ENCODE measurements around the gene TMEM200A.

TMEM200A gene

GRCh38 chr6:130421585-130421984, 55.8 kb downstream of the TMEM200A start:
- Histone ChIP-seq H3K23ac (ENCODE audit: low read length) (no peak overlapping the region), H2BK12ac (ENCODE audit: low read length) (no peak overlapping the region), H3K27me3 (ENCODE audit: insufficient read depth, low read length) (no peaks in the 10 kb centered on the region), H3K79me2 (ENCODE audit: control insufficient read depth, insufficient read depth, low read length, poor library complexity) (no peaks in the 10 kb centered on the region), H3K14ac (ENCODE audit: low read length) (no peak overlapping the region), H3K4me2 (ENCODE audit: low read length) (no peak overlapping the region), H2AK5ac (ENCODE audit: low read length) (no peak overlapping the region), H3K4me1 (ENCODE audit: control insufficient read depth in 1 of 2, insufficient read depth in 2 of 2, low read length in 2 of 2) (no peaks in the 10 kb centered on the region), H3K4me3 (ENCODE audit: low read depth, low read length) (no peak overlapping the region), H4K12ac (ENCODE audit: low read depth, low read length) (no peak overlapping the region), H3K79me1 (ENCODE audit: low read length) (no peaks in the 10 kb centered on the region), H3K36me3 (ENCODE audit: control insufficient read depth in 1 of 2, insufficient read depth in 2 of 2, low read length in 2 of 2) (no peaks in the 10 kb centered on the region), H2BK5ac (ENCODE audit: low read depth, low read length, poor library complexity) (no peak overlapping the region), H2AFZ (ENCODE audit: insufficient read depth, low read length, poor library complexity) (no peak overlapping the region), H4K91ac (ENCODE audit: low read depth, low read length) (no peak overlapping the region), H2BK120ac (ENCODE audit: insufficient read depth, low read length, poor library complexity) (no peak overlapping the region), H3K9ac (ENCODE audit: low read length) (no peak overlapping the region), H3K9me3 (ENCODE audit: insufficient read depth, low read depth, low read length) (no peaks in the 10 kb centered on the region), H4K8ac (ENCODE audit: low read depth, low read length) (no peak overlapping the region), H3K18ac (ENCODE audit: low read length) (no peak overlapping the region), H3K27ac (ENCODE audit: low read depth, low read length) (no peak overlapping the region), H3K4ac (ENCODE audit: low read depth, low read length) (no peak overlapping the region)
- no CpG with 5 or more reads among the region's 1 CpG for WGBS (ENCODE audit: extremely low coverage, insufficient coverage, insufficient read length)
- no peak for DNase-seq

DNA sequence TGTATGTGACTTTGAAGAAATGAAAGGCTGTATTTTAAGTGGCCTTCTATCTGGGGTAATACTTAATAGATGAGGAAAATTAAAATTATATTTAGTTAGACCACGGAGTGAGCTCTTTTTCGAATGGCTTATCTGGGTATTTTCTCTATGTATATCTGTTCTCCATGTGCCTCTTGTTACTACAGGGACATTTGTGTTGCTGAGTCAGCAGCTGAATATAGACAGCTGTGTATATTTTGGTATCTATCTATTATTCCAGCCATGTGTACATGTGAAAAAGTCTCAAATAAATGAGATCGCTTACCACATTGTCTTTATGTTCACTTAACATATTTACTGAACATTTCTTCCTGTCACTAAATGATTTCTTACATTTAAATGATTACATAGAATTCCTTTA, 57.2 kb downstream of the TMEM200A start:
- no peak overlapping the region for H4K8ac ChIP-seq (ENCODE audit: low read depth, low read length)
- H3K9me3 ChIP-seq (ENCODE audit: insufficient read depth, low read depth, low read length) = no peaks in the 10 kb centered on the region
- WGBS (ENCODE audit: extremely low coverage, insufficient coverage, insufficient read length) = no CpG with 5 or more reads among the region's 3 CpGs
- H3K79me2 ChIP-seq (ENCODE audit: control insufficient read depth, insufficient read depth, low read length, poor library complexity) = no peaks in the 10 kb centered on the region
- H3K27me3 ChIP-seq (ENCODE audit: insufficient read depth, low read length) = no peaks in the 10 kb centered on the region
- no peaks in the 10 kb centered on the region for H3K4me1 ChIP-seq (ENCODE audit: control insufficient read depth in 1 of 2, insufficient read depth in 2 of 2, low read length in 2 of 2)
- H4K12ac ChIP-seq (ENCODE audit: low read depth, low read length) = no peak overlapping the region
- no peak overlapping the region for H2BK5ac ChIP-seq (ENCODE audit: low read depth, low read length, poor library complexity)
- no peak overlapping the region for H3K4me2 ChIP-seq (ENCODE audit: low read length)
- no peak overlapping the region for H3K14ac ChIP-seq (ENCODE audit: low read length)
- no peak overlapping the region for H2BK120ac ChIP-seq (ENCODE audit: insufficient read depth, low read length, poor library complexity)
- H3K4me3 ChIP-seq (ENCODE audit: low read depth, low read length) = no peak overlapping the region
- DNase-seq = no peak
- no peak overlapping the region for H4K91ac ChIP-seq (ENCODE audit: low read depth, low read length)
- H3K36me3 ChIP-seq (ENCODE audit: control insufficient read depth in 1 of 2, insufficient read depth in 2 of 2, low read length in 2 of 2) = no peaks in the 10 kb centered on the region
- no peaks in the 10 kb centered on the region for H3K79me1 ChIP-seq (ENCODE audit: low read length)
- H2AFZ ChIP-seq (ENCODE audit: insufficient read depth, low read length, poor library complexity) = no peak overlapping the region
- H3K27ac ChIP-seq (ENCODE audit: low read depth, low read length) = no peak overlapping the region
- H3K4ac ChIP-seq (ENCODE audit: low read depth, low read length) = no peak overlapping the region
- no peak overlapping the region for H2AK5ac ChIP-seq (ENCODE audit: low read length)
- no peak overlapping the region for H3K18ac ChIP-seq (ENCODE audit: low read length)
- no peak overlapping the region for H3K23ac ChIP-seq (ENCODE audit: low read length)
- H3K9ac ChIP-seq (ENCODE audit: low read length) = no peak overlapping the region
- no peak overlapping the region for H2BK12ac ChIP-seq (ENCODE audit: low read length)

- H4K91ac ChIP-seq (ENCODE audit: low read depth, low read length) = no peak overlapping the region
- no peak overlapping the region for H2BK5ac ChIP-seq (ENCODE audit: low read depth, low read length, poor library complexity)
- no peaks in the 10 kb centered on the region for H3K9me3 ChIP-seq (ENCODE audit: insufficient read depth, low read depth, low read length)
- no peak overlapping the region for H3K4me2 ChIP-seq (ENCODE audit: low read length)
- H3K14ac ChIP-seq (ENCODE audit: low read length) = no peak overlapping the region
- no peak overlapping the region for H3K4ac ChIP-seq (ENCODE audit: low read depth, low read length)
- WGBS (ENCODE audit: extremely low coverage, insufficient coverage, insufficient read length) = no CpG with 5 or more reads among the region's 2 CpGs
- H2AK5ac ChIP-seq (ENCODE audit: low read length) = no peak overlapping the region
- no peak overlapping the region for H3K4me3 ChIP-seq (ENCODE audit: low read depth, low read length)
- H4K8ac ChIP-seq (ENCODE audit: low read depth, low read length) = no peak overlapping the region
- H2BK120ac ChIP-seq (ENCODE audit: insufficient read depth, low read length, poor library complexity) = no peak overlapping the region
- H3K4me1 ChIP-seq (ENCODE audit: control insufficient read depth in 1 of 2, insufficient read depth in 2 of 2, low read length in 2 of 2) = no peaks in the 10 kb centered on the region
- H3K9ac ChIP-seq (ENCODE audit: low read length) = no peak overlapping the region
- H4K12ac ChIP-seq (ENCODE audit: low read depth, low read length) = no peak overlapping the region
- H3K79me1 ChIP-seq (ENCODE audit: low read length) = no peaks in the 10 kb centered on the region
- no peaks in the 10 kb centered on the region for H3K36me3 ChIP-seq (ENCODE audit: control insufficient read depth in 1 of 2, insufficient read depth in 2 of 2, low read length in 2 of 2)
- no peak overlapping the region for H3K23ac ChIP-seq (ENCODE audit: low read length)
- H3K79me2 ChIP-seq (ENCODE audit: control insufficient read depth, insufficient read depth, low read length, poor library complexity) = no peaks in the 10 kb centered on the region
- no peak overlapping the region for H2AFZ ChIP-seq (ENCODE audit: insufficient read depth, low read length, poor library complexity)
- H3K27ac ChIP-seq (ENCODE audit: low read depth, low read length) = no peak overlapping the region
- H3K18ac ChIP-seq (ENCODE audit: low read length) = no peak overlapping the region
- no peaks in the 10 kb centered on the region for H3K27me3 ChIP-seq (ENCODE audit: insufficient read depth, low read length)
- no peak for DNase-seq
- no peak overlapping the region for H2BK12ac ChIP-seq (ENCODE audit: low read length)
Measured at GRCh38 chr6:130424710-130425109, 58.9 kb downstream of the TMEM200A start.

DNA sequence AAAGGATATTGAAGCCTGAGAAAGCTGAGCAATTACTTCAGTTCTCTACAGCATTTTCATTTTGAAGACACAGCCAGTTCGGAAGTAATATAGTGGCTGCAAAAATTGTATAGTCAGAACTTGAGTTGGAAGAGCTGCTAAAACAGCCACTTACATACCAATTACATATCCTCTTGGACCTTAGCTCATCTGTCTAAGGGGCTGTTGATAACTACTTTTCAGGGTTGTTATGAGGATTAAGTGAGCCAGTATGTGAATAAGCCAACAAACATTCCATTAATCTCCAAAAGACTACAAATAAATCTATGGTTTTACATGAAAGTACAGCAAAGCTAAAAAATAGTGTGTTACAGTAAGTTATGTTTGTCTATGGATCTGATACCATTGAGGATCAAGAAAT, 59.7 kb downstream of the TMEM200A start:
- no peak overlapping the region for H3K9ac ChIP-seq (ENCODE audit: low read length)
- H4K12ac ChIP-seq (ENCODE audit: low read depth, low read length) = no peak overlapping the region
- no peak overlapping the region for H3K23ac ChIP-seq (ENCODE audit: low read length)
- DNase-seq = no peak
- H2BK5ac ChIP-seq (ENCODE audit: low read depth, low read length, poor library complexity) = no peak overlapping the region
- no peak overlapping the region for H3K4ac ChIP-seq (ENCODE audit: low read depth, low read length)
- no CpG with 5 or more reads among the region's 1 CpG for WGBS (ENCODE audit: extremely low coverage, insufficient coverage, insufficient read length)
- H3K9me3 ChIP-seq (ENCODE audit: insufficient read depth, low read depth, low read length) = no peaks in the 10 kb centered on the region
- no peak overlapping the region for H3K4me3 ChIP-seq (ENCODE audit: low read depth, low read length)
- no peak overlapping the region for H3K4me2 ChIP-seq (ENCODE audit: low read length)
- no peak overlapping the region for H2AK5ac ChIP-seq (ENCODE audit: low read length)
- no peak overlapping the region for H3K18ac ChIP-seq (ENCODE audit: low read length)
- H4K8ac ChIP-seq (ENCODE audit: low read depth, low read length) = no peak overlapping the region
- no peak overlapping the region for H4K91ac ChIP-seq (ENCODE audit: low read depth, low read length)
- H3K14ac ChIP-seq (ENCODE audit: low read length) = no peak overlapping the region
- H3K27me3 ChIP-seq (ENCODE audit: insufficient read depth, low read length) = no peaks in the 10 kb centered on the region
- no peaks in the 10 kb centered on the region for H3K79me2 ChIP-seq (ENCODE audit: control insufficient read depth, insufficient read depth, low read length, poor library complexity)
- H3K36me3 ChIP-seq (ENCODE audit: control insufficient read depth in 1 of 2, insufficient read depth in 2 of 2, low read length in 2 of 2) = no peaks in the 10 kb centered on the region
- H2BK120ac ChIP-seq (ENCODE audit: insufficient read depth, low read length, poor library complexity) = no peak overlapping the region
- no peaks in the 10 kb centered on the region for H3K4me1 ChIP-seq (ENCODE audit: control insufficient read depth in 1 of 2, insufficient read depth in 2 of 2, low read length in 2 of 2)
- H2AFZ ChIP-seq (ENCODE audit: insufficient read depth, low read length, poor library complexity) = no peak overlapping the region
- H3K79me1 ChIP-seq (ENCODE audit: low read length) = no peaks in the 10 kb centered on the region
- no peak overlapping the region for H3K27ac ChIP-seq (ENCODE audit: low read depth, low read length)
- no peak overlapping the region for H2BK12ac ChIP-seq (ENCODE audit: low read length)
